Measurements from ENCODE around the gene PTPRE.

Gene PTPRE

DNA sequence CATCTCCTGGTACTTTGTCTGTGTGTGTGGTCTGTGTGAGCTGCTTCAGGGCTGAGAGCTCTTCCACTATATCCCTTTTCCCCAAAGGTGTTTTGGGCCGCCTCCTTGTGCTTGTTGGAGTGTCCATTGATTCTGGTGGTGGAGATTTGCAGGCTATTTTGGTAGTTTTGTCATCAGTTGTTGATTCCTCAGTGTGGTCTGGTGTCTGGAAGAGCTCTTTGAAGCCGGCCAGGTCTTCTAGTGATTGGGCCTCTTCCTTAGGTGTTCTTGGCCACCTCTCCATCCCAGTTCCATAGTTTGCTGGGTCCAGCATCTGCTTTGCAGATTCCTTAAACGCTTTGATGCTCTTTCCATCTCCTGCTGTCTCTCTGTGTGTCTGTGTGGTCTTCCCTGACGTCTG, 198.5 kb downstream of the PTPRE start:
- no peak for DNase-seq

- DNase-seq, result no peak
Observed at GRCh38 chr10:128109707-128110106, 202.8 kb downstream of the PTPRE start.

GRCh38 chr10:128110339-128110738, 203.4 kb downstream of the PTPRE start:
- DNase-seq, result no peak

DNA sequence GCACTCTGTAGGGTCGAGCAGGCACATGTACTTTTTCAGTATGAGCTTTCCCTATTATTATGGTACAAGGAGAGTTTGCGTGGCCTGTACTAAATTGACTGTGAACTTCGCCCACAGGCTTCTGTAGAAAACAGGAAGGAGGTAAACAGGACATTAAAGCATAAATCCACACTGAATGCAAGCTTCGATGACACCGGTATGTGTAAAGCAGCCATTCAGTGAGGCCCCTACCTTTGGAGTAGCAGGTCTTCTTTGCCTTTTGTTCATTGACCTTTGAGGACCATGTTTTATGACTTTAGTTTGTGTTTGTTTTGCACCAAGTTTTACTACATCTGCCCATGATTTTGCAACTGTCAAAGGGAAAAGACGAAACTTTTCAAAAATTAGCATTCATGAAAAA, 204.8 kb downstream of the PTPRE start:
- no peak for DNase-seq

- no peak for DNase-seq
Observed at GRCh38 chr10:128113026-128113425, 206.1 kb downstream of the PTPRE start.

GRCh38 chr10:128114901-128115300, 208.0 kb downstream of the PTPRE start:
- no peak for DNase-seq

GRCh38 chr10:128115356-128115755, 208.5 kb downstream of the PTPRE start:
- no peak for DNase-seq

DNA sequence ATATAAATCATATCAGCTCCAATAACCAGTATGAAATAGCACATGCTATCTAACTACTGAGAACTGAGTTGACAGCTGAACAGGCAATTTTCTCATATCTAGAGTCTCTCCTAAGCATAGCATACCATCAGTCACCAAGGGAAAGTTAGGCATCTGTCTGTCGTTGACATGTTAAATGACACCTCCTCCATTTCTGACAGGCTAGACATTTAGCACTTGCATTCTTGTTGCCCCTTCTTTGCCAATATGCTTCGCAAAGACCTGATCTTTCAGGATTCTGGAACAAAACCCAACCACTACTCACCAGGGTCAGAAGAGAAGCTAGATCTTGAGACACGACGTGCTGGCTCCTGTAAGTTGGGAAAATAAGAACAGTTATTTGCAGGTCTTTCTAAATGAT, 209.3 kb downstream of the PTPRE start:
- DNase-seq, result no peak

DNA sequence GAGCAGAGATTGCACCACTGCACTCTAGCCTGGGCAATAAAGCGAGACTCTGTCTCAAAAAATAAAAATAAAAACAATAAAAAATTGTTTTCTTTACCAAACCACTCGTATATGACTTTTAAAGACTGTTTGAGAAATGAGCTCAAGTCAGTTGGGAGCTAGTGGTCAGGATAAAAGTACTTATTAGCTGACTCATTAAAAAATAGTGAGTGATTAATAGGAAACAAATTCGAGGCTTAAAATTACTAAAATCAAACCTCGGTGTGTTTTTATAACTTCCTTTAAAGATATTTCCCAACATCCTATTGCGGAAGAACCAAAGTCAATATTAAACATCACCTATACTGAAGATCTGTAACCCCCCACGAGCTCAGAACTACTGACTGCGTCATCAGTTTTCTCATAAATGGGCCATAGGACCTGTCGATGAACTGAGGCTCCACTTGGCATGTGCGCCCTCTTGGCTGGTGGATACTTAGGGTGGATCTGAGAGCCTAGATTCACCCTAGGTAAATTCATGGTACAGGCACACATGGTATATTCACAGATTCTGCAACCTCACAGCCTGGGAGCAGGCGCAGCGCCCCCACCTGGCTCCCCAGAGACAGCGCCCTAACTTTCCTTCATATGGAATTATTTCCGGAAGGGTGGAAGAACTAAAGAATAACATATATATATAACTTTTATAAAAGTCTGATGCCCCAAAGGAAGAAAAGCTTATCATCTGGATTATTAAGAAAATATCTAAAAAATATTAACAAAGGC, 210.1 kb downstream of the PTPRE start:
- DNase-seq, result no peak

DNA sequence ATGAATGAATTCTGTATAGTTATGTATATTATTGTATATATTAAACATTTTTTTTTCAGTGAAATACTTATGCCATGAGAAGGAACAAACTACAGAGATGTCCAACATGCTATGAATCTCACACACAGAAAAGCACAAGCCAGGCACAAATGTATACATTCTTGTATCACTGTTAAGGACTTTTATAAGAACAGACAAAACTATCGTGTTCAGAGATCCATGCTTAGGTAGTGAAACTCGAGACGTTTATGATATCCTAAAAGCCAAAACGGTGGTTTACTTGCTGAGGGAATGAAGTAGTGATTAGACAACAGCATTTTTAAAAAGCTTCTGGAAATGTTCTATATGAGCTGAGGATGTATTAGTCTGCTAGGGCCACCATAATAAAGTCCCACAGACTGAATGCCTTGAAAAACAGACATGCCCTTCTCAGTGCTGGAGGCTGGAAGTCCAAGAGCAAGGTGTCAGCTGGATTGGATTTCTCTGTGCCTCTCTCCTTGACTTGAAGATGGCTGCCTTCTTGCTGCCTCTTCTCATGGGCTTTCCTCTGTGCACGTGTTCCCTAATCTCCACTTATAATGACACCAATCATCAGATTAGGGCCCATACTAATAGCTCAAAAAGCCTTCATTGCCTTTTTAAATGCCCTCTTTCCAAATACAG, 215.0 kb downstream of the PTPRE start:
- no peak for DNase-seq

GRCh38 chr10:128122931-128123330, 216.0 kb downstream of the PTPRE start:
- DNase-seq, result no peak

DNA sequence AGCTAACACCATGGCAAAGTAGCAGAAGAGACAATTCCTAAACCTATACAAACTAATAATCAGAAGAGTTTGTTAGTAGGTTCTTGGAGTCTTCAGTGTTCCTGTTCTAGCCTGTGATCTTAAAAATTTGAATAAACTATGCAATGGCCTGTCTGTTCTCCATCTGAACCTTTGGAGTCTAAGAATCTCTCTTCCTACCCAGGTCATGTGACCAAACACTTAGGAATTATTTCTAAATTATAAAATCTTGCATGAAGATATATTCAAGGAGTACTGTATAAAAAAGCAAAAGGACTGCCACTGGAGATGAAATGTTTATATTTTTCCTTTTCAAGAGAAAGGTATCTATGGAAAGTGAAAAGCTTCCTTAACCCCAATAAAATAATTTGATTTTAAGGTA, 216.9 kb downstream of the PTPRE start:
- DNase-seq, result no peak

DNA sequence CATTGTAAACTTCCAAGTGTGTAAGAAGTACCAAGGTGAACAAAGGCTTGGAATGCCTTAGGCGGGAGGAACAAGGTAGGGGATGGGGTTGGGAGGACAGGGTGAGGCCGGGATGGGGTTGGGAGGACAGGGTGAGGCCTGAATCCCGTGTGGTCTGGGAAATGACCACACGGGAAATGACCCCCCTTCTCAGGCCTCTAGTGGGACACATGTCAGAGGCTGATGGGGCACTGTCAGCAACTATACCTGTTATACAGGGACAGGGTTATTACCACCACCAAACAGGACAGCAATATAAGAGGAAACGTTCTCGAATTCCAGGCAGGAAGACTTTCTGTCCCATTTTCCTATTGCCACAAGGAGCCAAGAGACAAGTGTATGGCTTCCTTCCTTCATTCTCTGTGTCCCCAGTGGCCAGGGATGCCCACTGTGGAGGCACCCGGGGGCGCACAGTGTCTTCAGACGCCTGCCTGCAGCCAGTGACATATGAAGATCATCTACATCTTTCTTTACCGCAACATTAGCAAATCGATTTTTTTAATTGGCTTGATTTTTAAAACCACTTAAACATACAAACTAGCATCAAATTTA, 218.0 kb downstream of the PTPRE start:
- DNase-seq, result no peak

GRCh38 chr10:128125416-128125943, 218.6 kb downstream of the PTPRE start:
- DNase-seq, result no peak

DNA sequence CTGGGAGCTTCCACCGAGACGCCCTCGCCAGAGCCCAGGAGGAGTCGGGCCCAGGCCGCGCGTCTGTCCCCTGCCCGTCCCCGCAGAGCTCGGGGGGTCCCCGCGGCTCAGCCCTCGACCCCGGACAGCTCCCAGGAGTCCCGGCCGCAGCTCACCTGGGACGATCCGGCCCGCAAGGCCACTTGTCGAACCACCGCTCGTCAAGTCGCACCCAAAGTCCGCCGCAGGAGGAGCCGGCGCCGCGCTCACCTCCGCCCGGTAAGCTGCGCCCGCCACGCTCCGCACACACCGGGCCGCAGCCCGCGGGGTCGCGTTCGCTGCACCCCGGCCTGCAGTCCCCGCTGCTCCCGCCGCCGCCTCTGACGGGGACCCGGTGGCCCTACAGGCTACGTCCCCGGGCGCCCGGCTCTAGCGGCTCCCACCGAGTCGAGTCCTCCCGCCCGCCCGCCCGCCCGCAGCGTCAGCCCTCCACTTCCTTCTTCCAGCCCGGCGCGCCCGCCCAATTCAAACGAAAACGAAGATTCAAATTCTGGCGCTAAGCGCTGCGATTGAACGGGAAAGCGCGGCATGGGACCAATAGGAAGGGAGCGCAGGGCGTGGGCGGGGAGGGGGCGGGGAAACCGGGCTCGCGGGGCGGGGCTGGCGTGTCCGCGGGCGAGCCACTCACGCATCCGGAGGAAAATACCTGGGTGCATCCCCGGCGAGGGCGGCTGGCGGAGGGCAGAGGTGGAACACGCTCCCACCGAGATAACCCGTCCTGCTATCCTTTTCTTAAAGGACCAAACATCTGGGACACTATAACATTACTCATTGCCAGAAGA, 219.3 kb downstream of the PTPRE start, which contains the start of gene MKI67:
TSS of gene MKI67 (minus strand) at position 480 of the 821 bp plus-strand sequence. CDS start 756 bp downstream, outside the sequence.
- peak; percentile 85 for DNase-seq

DNA sequence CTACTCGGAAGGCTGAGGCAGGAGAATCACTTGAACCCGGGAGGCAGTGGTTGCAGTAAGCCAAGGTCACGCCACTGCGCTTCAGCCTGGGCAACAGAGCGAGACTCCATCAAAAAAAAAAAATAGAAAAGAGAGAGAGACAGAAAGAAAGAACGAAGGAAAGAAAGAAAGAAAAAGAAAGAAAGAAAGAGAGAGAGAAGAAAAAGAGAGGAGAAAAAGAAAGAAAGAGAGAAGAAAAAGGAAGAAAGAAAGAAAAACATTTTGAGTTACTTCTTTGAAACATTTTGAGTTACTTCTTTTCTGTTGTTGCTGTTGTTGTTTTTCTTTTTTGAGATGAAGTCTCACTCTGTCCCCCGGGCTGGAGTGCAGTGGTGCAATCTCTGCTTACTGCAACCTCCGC, 221.7 kb downstream of the PTPRE start:
- DNase-seq, result no peak

GRCh38 chr10:128130051-128130450, 223.1 kb downstream of the PTPRE start:
- DNase-seq, result no peak
